ENCODE data around the gene GRM1.

DNA sequence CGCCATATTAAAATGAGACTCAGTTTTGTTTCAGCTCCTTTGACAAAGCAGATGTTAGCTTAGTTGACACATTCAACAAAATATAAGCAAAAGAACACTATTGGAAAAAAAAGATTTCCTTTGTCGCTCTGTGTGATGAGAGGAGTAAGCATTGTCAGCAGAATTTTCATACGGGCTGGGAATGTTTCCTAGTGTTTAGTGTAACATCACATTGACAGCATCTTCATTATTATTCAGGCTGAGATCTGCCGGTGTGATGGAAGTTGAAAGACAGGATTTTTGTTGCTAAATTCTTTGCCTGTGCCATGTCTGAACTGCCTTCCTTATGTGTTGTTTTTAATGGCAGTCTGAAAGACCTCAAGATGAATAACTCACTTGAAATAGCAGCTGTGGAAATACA lies 49.1 kb downstream of the GRM1 start:
- TF ChIP-seq CTCF (IDR thresholded peaks at IDR 0.05; ENCODE audit: borderline replicate concordance, extremely low read depth, low read length, poor library complexity, severe bottlenecking) (no peak), EZH2 (IDR thresholded peaks at IDR 0.05; ENCODE audit: borderline replicate concordance, low read depth, low read length, severe bottlenecking) (no peak)

All from DND-41 (cell line).